Neural progenitor cell (in vitro differentiated cells): ENCODE measurements around the gene GPR173. TPM values are rescaled to one million over a fixed set of nuclear protein-coding genes. Genes with fewer than 3 reads are reported as not detected.

Experiments
- DNase-seq: peaks from one replicate; pipeline ENCODE4 v3.0.0-alpha.2; 2016; ENCODE audit warnings: low spot score
- H2AFZ ChIP-seq: fragments of 200-600 bp; sonication (generic); replicated peaks from 2 replicates; pipeline ENCODE4 v1.6.1; 2016; ENCODE audit warnings: antibody characterized with exemption
- H3F3A ChIP-seq: fragments of 200-600 bp; sonication (generic); 2 replicates; pipeline ENCODE4 v1.6.1; 2016; ENCODE audit warnings: antibody characterized with exemption, low read depth
- H3K27ac ChIP-seq: fragments of 200-600 bp; sonication (generic); 2 replicates; pipeline ENCODE4 v1.5.1; 2016; ENCODE audit warnings: mild to moderate bottlenecking
- H3K27me3 ChIP-seq: fragments of 200-600 bp; sonication (generic); 2 replicates; pipeline ENCODE4 v1.6.1; 2016; ENCODE audit warnings: mild to moderate bottlenecking, moderate library complexity
- H3K36me3 ChIP-seq: fragments of 200-600 bp; sonication (generic); 2 replicates; pipeline ENCODE4 v1.5.1; 2016
- H3K4me1 ChIP-seq: fragments of 200-600 bp; sonication (generic); 2 replicates; pipeline ENCODE4 v1.6.1; 2016; ENCODE audit warnings: mixed run types
- H3K4me2 ChIP-seq: fragments of 200-600 bp; sonication (generic); 2 replicates; pipeline ENCODE4 v1.6.1; 2016
- H3K4me3 ChIP-seq: fragments of 200-600 bp; sonication (generic); 2 replicates; pipeline ENCODE4 v1.5.1; 2016
- H3K79me2 ChIP-seq: fragments of 200-600 bp; sonication (generic); 2 replicates; pipeline ENCODE4 v1.6.1; 2016; ENCODE audit warnings: low read depth
- H3K9ac ChIP-seq: fragments of 200-600 bp; sonication (generic); 2 replicates; pipeline ENCODE4 v1.6.1; 2016
- H3K9me3 ChIP-seq: fragments of 200-600 bp; sonication (generic); 2 replicates; pipeline ENCODE4 v1.5.1; 2016; ENCODE audit warnings: low read depth
- H4K20me1 ChIP-seq: fragments of 200-600 bp; sonication (generic); 2 replicates; pipeline ENCODE4 v1.6.1; 2016; ENCODE audit warnings: low read depth
- H3K27ac Mint-ChIP-seq: 3 replicates; pipeline ENCODE4 v1.8.0; 2021; ENCODE audit warnings: mixed read lengths
- H3K27me3 Mint-ChIP-seq: 2 replicates; pipeline ENCODE4 v1.8.0; 2022; ENCODE audit warnings: low read depth, mild to moderate bottlenecking, inconsistent platforms, moderate library complexity, mixed read lengths; ENCODE audit not compliant: insufficient read depth
- H3K36me3 Mint-ChIP-seq: 3 replicates; pipeline ENCODE4 v1.8.0; 2021; ENCODE audit warnings: mixed read lengths
- H3K4me1 Mint-ChIP-seq: 3 replicates; pipeline ENCODE4 v1.8.0; 2021; ENCODE audit warnings: mixed read lengths
- H3K4me3 Mint-ChIP-seq: 3 replicates; pipeline ENCODE4 v1.8.0; 2021; ENCODE audit warnings: mild to moderate bottlenecking, moderate library complexity, mixed read lengths
- H3K9me3 Mint-ChIP-seq: 3 replicates; pipeline ENCODE4 v1.8.0; 2020; ENCODE audit warnings: mixed read lengths
- CTCF ChIP-seq: fragments of 200-600 bp; sonication (generic); IDR thresholded peaks from 2 replicates; pipeline ENCODE4 v1.5.1; 2017; ENCODE audit warnings: antibody characterized with exemption, mild to moderate bottlenecking
- EZH2 ChIP-seq: fragments of 200-600 bp; sonication (generic); IDR thresholded peaks from 2 replicates; pipeline ENCODE4 v1.6.1; 2017; ENCODE audit warnings: antibody characterized with exemption, mild to moderate bottlenecking, moderate library complexity
- EZH2phosphoT487 ChIP-seq: fragments of 200-600 bp; sonication (generic); IDR thresholded peaks from 2 replicates; pipeline ENCODE4 v1.6.1; 2017; ENCODE audit warnings: antibody characterized with exemption
- total RNA-seq: library from RNA; depleted of rRNA; stranded (reverse); fragments of >200 nt; gene quantifications from 2 replicates; pipeline ENCODE4 v1.2.3, GENCODE V29; 2015; ENCODE audit warnings: low replicate concordance

The GPR173 gene
- total RNA-seq, 1 donor from 2014 or later = 6.3 TPM

DNA sequence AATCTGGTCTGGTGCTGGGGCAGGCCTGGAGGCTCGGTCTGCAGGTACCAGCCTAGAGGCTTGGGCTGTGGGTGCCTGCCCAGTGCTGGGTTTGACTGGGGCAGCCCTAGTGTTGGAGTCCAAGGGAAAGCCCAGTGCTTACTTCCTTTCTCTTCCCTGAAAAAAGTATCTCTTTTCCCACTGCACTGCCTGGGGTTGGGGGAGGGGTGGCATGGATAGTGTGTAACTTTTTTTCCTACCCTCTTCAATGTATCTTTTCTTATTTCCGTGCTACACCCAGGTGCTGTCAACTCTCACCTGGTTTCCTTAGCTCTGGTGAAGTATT lies 66.9 kb downstream of the GPR173 start:
- Histone ChIP-seq H3K9ac (no peak overlapping the region), H3K27me3 (no peaks in the 10 kb centered on the region), H3F3A (no peaks in the 10 kb centered on the region), H3K4me2 (no peak overlapping the region), H3K4me3 (no peak overlapping the region), H2AFZ (no peak overlapping the region), H3K9me3 (no peaks in the 10 kb centered on the region), H3K27ac (no peak overlapping the region), H4K20me1 (no peaks in the 10 kb centered on the region), H3K36me3 (no peaks in the 10 kb centered on the region), H3K79me2 (no peaks in the 10 kb centered on the region), H3K4me1 (no peaks in the 10 kb centered on the region)
- Mint-ChIP-seq H3K4me1 (no peaks in the 10 kb centered on the region), H3K27ac (no peak overlapping the region), H3K9me3 (peaks cover 4% of the 10 kb centered on the region), H3K4me3 (no peak overlapping the region), H3K36me3 (peaks cover 5% of the 10 kb centered on the region), H3K27me3 (no peaks in the 10 kb centered on the region)
- no peak for DNase-seq
- TF ChIP-seq CTCF (no peak), EZH2 (no peak), EZH2phosphoT487 (no peak)

- no peak overlapping the region for H3K4me2 ChIP-seq
Observed at GRCh38 chrX:53116101-53116500, 67.5 kb downstream of the GPR173 start.

GRCh38 chrX:53122013-53122412 lies 73.4 kb downstream of the GPR173 start:
- Histone ChIP-seq H3K36me3 (no peaks in the 10 kb centered on the region), H3K79me2 (no peaks in the 10 kb centered on the region), H3K9me3 (peaks cover 11% of the 10 kb centered on the region), H3K4me2 (no peak overlapping the region), H3K4me1 (no peaks in the 10 kb centered on the region), H3K27me3 (no peaks in the 10 kb centered on the region), H3K27ac (no peak overlapping the region), H3K4me3 (no peak overlapping the region), H4K20me1 (no peaks in the 10 kb centered on the region), H3K9ac (no peak overlapping the region), H2AFZ (no peak overlapping the region), H3F3A (no peaks in the 10 kb centered on the region)
- TF ChIP-seq CTCF = no peak
- TF ChIP-seq EZH2phosphoT487 = no peak
- no peak for TF ChIP-seq EZH2
- no peaks in the 10 kb centered on the region for H3K4me1 Mint-ChIP-seq
- peaks cover 3% of the 10 kb centered on the region for H3K36me3 Mint-ChIP-seq
- H3K4me3 Mint-ChIP-seq = no peak overlapping the region
- H3K27ac Mint-ChIP-seq = no peak overlapping the region
- DNase-seq = no peak
- H3K9me3 Mint-ChIP-seq = peaks cover 4% of the 10 kb centered on the region
- no peaks in the 10 kb centered on the region for H3K27me3 Mint-ChIP-seq

More at GRCh38 chrX:53116101-53116500, 67.5 kb downstream of the GPR173 start:
- no peak overlapping the region for H3K9ac ChIP-seq
- DNase-seq = no peak
- no peak for TF ChIP-seq EZH2phosphoT487
- TF ChIP-seq CTCF = no peak
- TF ChIP-seq EZH2 = no peak
- H3K4me3 Mint-ChIP-seq = no peak overlapping the region
- H3K79me2 ChIP-seq = no peaks in the 10 kb centered on the region
- no peaks in the 10 kb centered on the region for H3K27me3 ChIP-seq
- peaks cover 4% of the 10 kb centered on the region for H3K9me3 Mint-ChIP-seq
- H3K9me3 ChIP-seq = no peaks in the 10 kb centered on the region
- no peaks in the 10 kb centered on the region for H3K36me3 ChIP-seq
- no peaks in the 10 kb centered on the region for H3F3A ChIP-seq
- H4K20me1 ChIP-seq = no peaks in the 10 kb centered on the region
- no peaks in the 10 kb centered on the region for H3K4me1 ChIP-seq
- H3K27ac Mint-ChIP-seq = no peak overlapping the region
- H3K27me3 Mint-ChIP-seq = no peaks in the 10 kb centered on the region
- no peak overlapping the region for H2AFZ ChIP-seq
- H3K36me3 Mint-ChIP-seq = peaks cover 5% of the 10 kb centered on the region
- H3K27ac ChIP-seq = no peak overlapping the region
- no peaks in the 10 kb centered on the region for H3K4me1 Mint-ChIP-seq
- H3K4me3 ChIP-seq = no peak overlapping the region

- no peak overlapping the region for H3K27ac ChIP-seq
- Mint-ChIP-seq H3K4me1 (no peaks in the 10 kb centered on the region), H3K9me3 (peaks cover 4% of the 10 kb centered on the region), H3K27ac (no peak overlapping the region), H3K27me3 (no peaks in the 10 kb centered on the region), H3K36me3 (peaks cover 1% of the 10 kb centered on the region), H3K4me3 (no peak overlapping the region)
- DNase-seq = no peak
- H2AFZ ChIP-seq = no peak overlapping the region
- H3K36me3 ChIP-seq = no peaks in the 10 kb centered on the region
- peaks cover 11% of the 10 kb centered on the region for H3K9me3 ChIP-seq
- no peaks in the 10 kb centered on the region for H3K79me2 ChIP-seq
- H3K4me1 ChIP-seq = no peaks in the 10 kb centered on the region
- H4K20me1 ChIP-seq = no peaks in the 10 kb centered on the region
- TF ChIP-seq EZH2 (no peak), EZH2phosphoT487 (no peak), CTCF (no peak)
- H3K9ac ChIP-seq = no peak overlapping the region
- H3K4me2 ChIP-seq = no peak overlapping the region
- H3F3A ChIP-seq = no peaks in the 10 kb centered on the region
- H3K4me3 ChIP-seq = no peak overlapping the region
- H3K27me3 ChIP-seq = no peaks in the 10 kb centered on the region
Observed at GRCh38 chrX:53125506-53125905, 76.9 kb downstream of the GPR173 start.
